HG02678 (cell line): ENCODE results near the gene CMTM8.

ENCODE experiments used
- ATAC-seq: cut with Tn5 transposase; IDR thresholded peaks from one replicate; pipeline ENCODE4 v1.9.1; 2021; ENCODE audit warnings: mild to moderate bottlenecking, moderate library complexity; ENCODE audit not compliant: unreplicated experiment

CMTM8 gene

DNA sequence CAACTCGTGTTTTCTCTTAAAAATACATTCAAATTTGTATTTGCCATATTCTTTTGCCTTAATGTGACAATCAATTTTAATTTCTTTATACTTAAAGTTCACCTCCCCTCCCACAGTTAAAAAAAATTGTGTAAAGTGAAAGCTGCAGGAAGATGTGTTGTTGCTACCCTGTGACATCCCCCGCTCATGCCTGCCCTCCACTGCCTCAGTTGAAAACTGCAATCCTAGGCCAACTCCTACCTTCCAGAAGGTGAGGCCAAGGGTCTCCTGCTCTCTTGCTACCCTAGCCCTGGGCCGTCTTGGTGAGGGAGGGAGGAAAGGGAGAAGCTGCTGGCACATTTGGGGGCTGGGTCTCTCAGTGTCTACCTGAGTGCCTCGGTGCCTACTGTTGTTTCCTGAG, 96.2 kb downstream of the CMTM8 start:
- ATAC-seq = no peak

GRCh38 chr3:32335365-32336112, 97.1 kb downstream of the CMTM8 start:
- no peak for ATAC-seq

- no peak for ATAC-seq
These were observed 97.6 kb downstream of the CMTM8 start for GRCh38 chr3:32336113-32336498.

GRCh38 chr3:32337505-32337904, 99.0 kb downstream of the CMTM8 start:
- no peak for ATAC-seq

- ATAC-seq = no peak
These were observed 101.6 kb downstream of the CMTM8 start for GRCh38 chr3:32340039-32340438.

DNA sequence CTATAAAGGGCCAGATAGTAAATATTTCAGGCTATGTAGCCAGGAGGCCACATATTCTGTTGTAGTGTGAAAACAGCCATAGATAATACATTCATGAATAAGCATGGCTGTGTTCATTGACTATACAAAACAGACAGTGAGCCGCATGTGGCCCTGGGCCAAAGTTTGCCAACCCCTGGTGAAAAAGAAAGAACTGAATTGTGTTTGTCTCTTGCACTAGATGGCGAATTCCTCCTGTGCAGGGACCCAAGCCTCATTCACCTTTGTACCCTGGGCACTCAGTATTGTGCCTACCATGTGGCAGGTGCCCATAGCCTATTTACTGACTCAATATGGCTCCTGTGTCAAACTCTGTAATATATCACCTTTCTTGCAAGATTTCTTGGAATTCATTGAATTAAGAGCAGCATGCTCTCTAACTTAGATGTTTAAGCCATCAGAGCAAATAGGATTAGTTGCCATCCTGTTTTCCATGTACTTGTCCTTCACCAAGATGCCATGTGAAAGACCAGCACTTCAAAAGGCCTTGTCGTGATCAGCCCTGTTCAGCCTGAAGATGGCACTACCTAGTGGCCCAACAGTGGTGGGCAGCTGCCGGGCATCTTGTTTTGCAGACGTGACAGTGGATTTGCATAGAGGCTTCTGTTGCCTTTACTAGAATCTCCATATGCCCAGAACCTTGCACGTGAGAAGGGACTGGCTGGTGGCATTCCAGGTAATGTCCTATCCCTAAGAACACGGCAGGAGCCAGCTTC, 102.3 kb downstream of the CMTM8 start:
- ATAC-seq = no peak

- no peak for ATAC-seq
These were observed 109.1 kb downstream of the CMTM8 start for GRCh38 chr3:32347343-32348125.

DNA sequence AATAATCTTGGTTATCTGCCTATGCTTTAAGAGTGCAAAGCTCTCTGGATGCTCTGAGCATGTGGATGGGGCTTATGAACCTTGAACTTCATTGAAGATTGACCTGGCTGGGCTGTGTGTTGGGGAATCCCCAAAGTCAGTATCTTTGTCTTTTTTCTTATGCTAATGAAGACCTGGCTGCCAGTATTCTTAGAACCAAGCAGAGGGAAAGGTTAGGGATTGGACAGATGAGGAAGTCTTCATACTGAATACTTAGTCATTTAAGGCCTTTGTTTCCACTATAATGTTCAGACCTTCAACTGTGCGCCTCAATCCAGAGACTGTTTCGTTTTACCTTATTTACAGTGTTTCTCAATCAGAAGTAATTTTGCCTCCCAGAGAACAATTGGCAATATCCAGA, 110.7 kb downstream of the CMTM8 start:
- ATAC-seq = no peak

GRCh38 chr3:32352563-32352962, 114.1 kb downstream of the CMTM8 start:
- ATAC-seq = no peak

GRCh38 chr3:32353351-32353750, 114.9 kb downstream of the CMTM8 start:
- ATAC-seq = no peak

- ATAC-seq = no peak
These were observed 115.9 kb downstream of the CMTM8 start for GRCh38 chr3:32354362-32354778.

- no peak for ATAC-seq
These were observed 117.3 kb downstream of the CMTM8 start for GRCh38 chr3:32355751-32356291.

DNA sequence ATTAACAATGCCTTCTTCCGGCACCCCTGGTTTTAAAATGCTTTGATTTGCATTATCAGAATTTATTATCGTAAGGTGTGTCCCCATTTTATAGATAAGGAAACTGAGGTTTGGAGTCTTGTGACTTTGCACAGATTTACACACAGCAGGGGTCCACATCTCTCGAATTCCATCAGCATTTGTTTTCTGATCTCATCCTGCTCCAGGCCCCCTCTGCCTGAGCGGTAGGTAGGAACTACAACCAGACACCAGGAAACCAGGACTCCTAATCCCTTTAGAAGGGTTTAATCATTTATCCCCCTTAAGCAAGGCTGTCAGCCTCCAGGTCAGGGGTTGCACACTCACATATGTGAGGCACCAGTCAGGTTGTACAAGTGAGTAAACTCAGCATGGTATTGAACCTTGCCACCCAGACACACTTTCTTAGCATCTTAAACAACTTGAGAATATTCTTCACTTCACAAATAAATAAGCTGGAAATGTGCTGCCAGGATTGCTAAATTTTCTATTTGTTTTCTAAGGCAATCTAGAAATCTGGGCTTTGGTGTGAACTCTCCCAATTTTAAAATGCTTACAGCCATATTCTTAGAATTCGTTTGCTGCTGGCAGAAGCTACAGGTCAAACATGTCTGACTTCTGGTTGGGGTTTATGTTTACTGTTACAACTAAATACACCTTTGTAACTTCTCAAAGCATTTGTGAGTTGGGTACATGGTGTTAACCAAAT, 121.4 kb downstream of the CMTM8 start:
- no peak for ATAC-seq

GRCh38 chr3:32360493-32360827, 122.0 kb downstream of the CMTM8 start:
- no peak for ATAC-seq

DNA sequence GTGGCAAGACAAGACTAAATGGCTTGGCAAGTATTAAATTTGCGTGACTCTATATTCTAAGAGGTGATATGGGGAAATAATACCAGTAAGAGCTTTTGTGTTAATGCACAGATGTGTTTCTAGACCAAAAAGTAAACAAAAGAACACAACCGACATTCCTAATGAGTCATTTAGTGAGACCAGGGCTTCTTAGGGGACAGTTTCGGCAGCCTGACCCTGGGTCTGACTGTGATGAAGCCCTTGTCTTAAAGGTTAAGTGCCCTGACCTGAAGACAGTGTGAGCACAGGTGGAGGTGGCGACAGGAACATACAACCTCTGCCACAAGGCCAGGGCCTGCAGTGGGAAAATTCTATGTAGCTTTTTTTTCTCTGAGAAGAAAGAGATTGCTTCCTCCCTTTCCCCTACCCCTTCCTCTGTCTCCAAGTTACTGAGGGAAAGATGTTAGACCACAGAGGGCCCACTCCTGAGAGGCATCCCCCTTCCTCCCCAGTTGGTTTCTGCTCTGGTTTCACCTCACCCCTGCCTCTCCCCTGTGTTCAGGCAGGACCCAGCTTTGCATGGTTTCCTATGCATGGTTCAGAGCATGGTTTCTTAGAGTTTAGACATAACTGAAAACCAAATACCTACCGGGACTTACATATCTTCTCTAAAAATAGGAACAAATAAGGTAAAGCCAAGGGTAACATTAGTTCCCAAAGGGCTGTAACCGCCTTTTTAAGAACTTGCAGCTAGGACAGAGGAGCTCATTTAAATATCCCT, 128.3 kb downstream of the CMTM8 start:
- no peak for ATAC-seq

DNA sequence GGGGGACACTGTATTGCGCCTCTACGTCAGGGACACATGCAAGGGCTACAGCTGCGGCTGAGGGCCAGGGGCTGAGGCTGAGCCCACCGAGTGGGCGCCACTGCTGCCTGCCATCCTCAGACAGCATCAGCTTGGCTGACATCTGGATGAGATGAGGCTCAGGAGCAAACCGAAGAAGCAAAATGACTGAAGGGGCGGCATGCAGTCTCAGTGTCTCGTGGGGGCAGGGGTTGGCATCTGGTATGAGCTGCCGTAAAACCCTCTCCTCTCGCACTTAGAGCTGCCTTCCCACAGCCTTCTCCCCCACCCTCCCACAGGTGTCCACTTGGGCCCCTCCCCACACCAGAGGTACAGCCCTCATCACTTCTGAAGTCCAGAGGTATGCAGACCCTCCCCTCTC, 129.0 kb downstream of the CMTM8 start:
- ATAC-seq = no peak

DNA sequence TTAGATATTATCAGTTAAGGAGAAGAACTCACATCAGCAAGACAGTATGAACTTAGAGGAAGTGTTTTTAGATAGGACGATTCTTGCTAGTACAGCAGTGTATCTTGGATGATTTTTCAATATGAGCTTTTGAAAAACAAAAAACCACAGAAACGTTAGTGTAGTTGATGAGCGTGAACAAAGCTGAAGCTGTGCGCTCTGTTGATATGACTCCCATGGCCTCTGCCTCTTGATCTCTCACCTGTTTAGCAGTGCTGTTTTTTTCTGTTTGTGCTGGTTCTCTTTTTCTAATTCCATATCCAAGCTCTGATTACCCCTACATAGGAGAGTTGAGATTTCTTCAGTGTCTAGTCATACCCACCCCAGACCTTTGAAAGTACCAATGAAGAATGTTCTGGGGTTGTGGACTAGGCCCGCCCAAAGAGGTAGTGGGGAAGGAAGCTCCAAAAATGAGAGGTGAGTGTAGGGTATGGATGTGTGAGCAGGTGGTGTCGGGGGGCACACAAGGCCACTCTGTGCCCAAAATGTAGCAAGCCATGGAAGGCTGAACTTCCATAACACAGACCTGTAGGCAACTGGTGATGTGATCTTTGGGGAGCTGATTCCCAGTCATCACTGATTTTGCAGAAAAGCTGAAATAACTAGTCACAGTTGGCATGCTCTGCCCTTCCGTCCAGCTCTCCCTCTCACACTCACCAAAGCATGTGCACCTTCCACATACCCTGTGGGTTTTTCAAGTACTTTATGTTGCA, 133.2 kb downstream of the CMTM8 start:
- ATAC-seq = no peak

- ATAC-seq = no peak
These were observed 133.7 kb downstream of the CMTM8 start for GRCh38 chr3:32372213-32372490.

DNA sequence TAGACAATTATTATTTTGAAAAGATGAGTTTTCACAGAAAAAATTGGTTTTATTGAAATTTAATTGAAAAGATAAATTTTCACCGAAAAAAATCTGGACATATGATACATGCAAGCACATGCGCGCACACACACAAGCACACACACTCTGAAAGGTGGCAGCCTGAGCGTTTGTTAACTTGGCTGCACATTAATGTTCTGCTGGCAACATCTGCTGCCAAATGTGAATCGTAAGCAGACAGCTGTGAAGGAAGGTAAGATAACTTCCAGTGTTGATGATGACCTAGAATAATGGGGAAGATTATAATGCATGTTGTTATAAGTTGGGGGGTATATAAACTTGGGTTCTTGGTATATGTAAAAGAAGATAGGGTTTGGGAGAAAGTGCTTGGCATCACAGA, 134.8 kb downstream of the CMTM8 start:
- no peak for ATAC-seq

DNA sequence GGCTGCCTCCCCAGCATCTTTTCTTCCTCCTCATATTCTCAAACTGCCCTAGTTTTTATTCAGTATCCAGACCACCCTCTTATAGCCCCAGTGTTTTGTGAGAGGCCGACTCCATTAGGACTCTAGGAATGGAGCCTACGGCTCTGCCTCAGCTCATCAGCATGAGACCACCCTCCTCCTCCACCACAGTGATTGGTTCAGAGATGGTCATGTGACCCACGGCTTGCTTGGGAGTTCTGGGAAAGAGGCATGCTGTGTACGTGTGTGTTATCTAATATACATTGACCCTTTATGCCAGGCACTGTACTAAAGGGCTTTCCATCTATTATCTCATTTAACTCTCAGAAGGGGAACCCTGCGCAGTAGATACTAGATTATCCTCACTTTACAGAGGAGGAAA, 135.4 kb downstream of the CMTM8 start:
- ATAC-seq = no peak
